NCI-H2081 treated with DMSO at 0.1 percent for 48 hours (cell line): ENCODE measurements around the gene CD27.

Experiments
- DNase-seq: peaks from one replicate; lab custom pipeline; 2025; lab: John Stamatoyannopoulos, UW

The CD27 gene

DNA sequence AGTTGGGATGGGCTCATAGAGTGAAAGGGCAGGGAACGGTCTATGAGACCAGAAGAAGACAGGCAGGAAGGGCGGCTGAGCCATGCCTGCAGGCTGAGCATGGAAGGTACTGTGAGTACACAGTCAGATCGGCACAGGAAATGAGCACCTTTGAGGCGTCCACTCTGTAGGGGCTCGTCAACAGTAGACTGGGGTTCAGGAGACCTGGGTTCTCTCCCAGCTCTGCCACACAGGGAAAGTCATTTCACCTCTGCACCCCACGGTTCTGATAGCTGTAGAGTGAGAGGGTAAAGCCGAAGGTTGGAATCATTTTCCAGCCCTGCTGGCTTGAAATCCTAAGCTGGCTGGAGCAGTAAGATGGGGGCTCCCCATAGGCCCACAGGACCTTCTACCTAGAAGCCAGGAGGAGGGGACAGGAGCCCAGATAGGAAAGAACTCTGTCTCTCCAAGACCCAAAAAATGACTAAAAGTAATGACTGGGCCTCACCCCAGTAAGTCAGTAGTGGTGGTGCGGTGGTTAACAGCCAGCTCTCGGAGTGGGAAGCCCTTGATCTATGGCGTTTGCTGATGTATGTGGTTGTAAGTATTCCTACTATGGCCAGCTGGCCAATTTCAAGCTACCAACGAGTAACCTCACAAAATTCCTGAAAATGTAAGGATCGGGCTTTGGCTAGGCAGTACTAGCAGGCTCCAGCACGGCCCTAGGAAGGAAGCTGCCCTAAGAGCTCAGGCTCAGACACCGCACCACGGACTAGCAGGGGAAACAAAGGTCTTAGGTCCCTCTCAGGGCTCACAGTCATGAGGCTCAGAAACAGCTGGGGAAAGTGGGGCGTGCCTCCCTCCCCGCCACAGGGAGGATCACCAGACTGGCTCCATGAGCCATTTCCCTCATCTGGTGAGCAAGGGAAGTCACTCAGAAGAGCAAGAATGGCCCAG lies 10.3 kb upstream of the CD27 start:
- no peak for DNase-seq

DNA sequence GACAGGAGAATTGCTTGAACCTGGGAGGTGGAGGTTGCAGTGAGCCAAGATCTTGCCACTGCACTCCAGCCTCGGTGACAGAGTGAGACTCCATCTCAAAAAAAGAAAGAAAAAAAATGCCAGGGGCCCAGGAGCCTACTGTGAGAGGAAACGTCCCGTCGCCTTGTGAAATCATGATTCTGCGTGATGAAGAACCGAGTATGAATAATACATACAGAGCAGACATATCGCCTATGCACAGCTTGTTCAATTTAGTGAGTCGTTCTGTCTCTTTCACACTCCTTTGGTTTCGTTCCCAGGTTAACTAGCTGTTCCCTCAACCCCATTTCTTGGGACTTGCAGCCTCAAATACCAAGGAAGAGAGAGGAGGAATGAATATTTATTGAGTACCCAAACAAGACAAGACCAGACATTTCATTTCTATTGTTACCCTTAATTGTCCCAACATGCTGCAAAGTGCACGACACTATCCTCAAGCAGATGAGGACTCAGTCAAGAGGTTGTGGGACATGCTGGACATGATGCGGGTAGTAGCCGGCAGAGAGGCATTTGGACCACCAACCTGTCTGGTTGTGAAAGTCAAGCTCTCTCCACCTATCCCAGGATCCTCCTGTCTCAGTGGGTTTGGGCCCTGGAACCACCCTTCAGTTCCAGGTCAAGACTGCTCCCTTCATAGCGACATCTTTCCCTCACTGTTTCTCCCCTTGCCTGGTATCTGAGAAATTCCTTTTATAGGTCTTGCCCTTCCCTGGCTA lies 8.6 kb upstream of the CD27 start:
- no peak for DNase-seq

DNA sequence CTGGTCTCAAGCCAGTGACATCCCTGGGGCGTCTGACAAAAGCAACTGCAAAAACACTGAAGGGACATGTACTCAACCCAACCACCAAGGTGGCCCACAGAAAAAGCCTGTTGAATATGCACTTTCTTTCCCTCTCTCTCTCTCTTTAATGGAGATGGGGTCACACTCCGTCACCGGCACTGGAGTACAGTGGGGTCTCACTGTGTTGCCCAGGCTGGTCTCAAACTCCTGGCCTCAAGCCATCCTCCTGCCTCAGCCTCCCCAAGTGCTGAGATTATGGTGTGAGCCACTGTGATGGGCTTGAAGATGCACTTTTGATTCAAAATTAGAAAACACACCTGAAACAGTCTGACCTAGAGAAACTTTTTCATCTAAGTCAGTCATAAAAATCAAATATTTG lies 7.2 kb upstream of the CD27 start:
- DNase-seq: no peak

DNA sequence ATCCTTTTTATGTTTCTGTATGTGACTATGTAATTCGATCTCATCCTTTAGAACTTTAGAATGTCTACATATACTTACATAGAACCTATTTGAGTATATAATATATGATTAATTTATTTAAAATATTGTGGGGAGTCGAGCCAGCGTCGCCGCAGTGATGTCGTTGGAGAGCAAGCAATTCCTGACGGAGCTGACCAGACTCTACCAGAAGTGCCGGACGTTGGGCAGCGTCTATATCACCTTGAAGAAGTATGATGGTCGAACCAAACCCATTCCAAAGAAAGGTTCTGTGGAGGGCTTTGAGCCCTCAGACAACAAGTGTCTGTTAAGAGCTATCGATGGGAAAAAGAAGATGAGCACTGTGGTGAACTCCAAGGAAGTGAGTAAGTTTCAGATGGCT lies 6.4 kb upstream of the CD27 start:
- DNase-seq: no peak

DNA sequence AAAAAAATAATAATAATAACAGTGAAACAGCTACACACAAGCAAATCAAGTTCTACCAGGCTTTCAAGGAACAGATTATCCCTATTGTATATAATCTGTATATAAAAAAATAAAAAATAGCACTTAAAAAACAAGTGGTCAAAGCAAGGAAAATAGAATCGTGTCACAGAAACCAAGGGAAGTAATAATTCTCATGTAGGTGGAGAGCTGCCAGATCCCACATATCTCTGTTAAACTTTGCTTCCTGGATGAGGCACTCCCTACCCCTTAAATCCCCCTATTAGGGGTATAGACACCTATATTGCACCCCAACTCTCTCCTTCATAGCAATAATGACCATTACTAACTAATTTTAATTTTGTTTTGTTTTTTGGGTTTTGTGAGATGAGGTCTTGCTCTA lies 4.4 kb upstream of the CD27 start:
- DNase-seq: no peak

DNA sequence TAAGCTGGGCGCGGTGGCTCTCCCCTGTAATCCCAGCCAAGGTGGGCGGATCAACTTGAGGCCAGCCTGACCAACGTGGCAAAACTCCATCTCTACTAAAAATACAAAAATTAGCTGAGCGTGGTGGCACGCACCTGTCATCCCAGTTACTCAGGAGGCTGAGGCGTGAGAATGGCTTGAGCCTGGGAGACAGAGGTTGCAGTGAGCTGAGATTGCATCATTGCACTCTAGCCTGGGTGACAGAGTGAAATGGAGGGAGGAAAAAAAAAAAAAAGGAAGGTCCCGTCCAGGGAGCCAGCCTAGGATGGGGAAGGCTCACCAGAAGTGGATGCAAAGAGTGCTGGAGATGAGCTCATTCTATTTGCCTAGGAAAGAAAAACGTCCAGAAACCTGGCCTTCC lies 1.9 kb upstream of the CD27 start:
- no peak for DNase-seq

DNA sequence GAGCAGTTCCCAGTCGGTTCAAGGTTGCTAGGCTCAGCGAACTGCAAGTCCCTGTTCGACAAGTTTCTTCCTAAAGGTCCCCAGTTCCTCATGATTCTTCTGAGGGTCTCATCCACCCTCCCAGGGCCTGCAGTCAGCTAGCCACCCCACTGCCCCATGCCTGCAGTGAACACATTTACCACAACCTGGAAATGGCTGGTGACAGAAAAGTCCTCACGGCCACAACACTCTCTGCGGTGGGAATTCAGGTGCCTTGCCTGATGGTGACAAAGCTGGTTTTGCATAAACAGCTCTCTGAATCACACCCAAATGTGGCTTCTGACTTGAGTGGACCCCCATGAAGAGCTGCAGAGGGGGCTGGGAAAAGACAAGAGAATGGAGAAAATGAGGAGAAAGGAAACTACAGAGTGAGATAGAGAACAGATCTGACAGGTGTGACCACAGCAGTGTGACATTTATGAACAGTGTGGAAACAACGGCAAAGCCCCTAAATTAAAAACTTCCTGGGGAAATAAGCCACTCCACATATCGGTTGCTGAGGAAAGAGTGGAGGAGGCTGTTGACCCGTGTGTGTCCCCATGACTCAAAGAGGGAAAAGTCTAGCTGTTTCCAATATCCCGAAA lies 1.3 kb upstream of the CD27 start:
- DNase-seq: no peak

DNA sequence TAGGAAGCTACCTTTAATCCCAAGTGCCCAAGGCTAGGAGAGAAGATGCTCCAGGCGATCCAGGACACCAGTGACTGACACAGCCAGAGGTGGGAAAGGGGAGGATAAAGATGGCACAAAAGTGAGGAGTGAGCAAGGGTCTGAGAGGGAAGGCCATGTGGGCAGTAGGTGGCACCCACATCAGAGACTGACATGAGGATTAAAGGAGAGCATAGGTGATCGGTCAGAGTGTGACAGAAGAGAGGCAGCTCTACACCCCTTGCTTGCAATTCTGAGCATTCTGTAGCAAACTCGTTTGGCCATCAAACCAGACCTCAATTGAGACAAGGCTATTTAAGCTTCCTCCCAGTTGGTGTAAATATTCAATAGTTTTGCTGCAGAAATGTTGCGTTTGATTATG lies 724 bp upstream of the CD27 start:
- DNase-seq: no peak

GRCh38 chr12:6450091-6450868 lies 5.5 kb downstream of the CD27 start:
- DNase-seq: no peak

DNA sequence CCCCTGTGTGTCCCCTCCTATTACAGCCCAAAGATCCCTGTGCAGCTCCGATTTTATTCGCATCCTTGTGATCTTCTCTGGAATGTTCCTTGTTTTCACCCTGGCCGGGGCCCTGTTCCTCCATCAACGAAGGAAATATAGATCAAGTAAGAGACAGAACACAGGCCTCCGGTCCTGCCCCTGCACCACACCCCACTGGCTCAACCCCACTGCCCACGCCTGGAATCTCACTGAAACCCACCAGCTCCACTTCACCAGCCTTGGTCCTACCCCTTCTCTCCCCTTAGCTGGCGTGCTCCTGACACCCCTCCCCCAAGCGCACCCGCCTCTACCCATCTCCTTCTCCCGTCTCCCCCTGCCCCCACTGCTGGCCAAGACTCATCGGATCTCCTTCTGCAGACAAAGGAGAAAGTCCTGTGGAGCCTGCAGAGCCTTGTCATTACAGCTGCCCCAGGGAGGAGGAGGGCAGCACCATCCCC lies 6.2 kb downstream of the CD27 start:
- no peak for DNase-seq

DNA sequence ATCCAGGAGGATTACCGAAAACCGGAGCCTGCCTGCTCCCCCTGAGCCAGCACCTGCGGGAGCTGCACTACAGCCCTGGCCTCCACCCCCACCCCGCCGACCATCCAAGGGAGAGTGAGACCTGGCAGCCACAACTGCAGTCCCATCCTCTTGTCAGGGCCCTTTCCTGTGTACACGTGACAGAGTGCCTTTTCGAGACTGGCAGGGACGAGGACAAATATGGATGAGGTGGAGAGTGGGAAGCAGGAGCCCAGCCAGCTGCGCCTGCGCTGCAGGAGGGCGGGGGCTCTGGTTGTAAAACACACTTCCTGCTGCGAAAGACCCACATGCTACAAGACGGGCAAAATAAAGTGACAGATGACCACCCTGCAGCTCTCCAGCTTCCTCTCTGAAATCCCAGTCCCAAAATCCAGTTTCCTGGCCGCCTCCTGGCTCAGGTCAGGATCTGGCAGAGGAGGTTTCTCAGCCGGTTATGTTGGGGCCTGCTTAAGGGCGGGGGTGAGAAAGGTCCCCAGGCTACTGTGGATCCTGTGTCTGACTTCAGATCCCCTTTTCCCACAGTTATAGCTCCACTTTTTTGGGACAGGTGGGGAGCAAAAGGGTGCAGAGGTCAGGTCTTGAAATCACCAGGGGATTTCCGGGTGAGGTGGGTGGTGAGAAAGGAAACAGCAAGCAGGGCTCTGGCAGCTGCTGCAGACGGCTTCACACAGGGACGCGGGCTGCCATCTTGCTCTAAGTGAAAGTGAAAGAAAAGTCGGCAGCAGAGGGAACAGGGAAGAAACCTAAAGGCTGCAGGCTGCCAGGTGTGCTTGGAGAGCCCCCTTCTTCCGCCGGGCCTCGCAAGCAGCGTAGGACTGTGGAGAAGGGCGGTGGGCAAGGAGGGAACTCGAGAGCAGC lies 6.8 kb downstream of the CD27 start, which contains the start of gene TAPBPL:
Gene TAPBPL, plus strand, starts transcription at position 695 of the 897 bp plus-strand sequence. CDS start 207 bp downstream, outside the sequence.
- DNase-seq: peak; percentile 75

DNA sequence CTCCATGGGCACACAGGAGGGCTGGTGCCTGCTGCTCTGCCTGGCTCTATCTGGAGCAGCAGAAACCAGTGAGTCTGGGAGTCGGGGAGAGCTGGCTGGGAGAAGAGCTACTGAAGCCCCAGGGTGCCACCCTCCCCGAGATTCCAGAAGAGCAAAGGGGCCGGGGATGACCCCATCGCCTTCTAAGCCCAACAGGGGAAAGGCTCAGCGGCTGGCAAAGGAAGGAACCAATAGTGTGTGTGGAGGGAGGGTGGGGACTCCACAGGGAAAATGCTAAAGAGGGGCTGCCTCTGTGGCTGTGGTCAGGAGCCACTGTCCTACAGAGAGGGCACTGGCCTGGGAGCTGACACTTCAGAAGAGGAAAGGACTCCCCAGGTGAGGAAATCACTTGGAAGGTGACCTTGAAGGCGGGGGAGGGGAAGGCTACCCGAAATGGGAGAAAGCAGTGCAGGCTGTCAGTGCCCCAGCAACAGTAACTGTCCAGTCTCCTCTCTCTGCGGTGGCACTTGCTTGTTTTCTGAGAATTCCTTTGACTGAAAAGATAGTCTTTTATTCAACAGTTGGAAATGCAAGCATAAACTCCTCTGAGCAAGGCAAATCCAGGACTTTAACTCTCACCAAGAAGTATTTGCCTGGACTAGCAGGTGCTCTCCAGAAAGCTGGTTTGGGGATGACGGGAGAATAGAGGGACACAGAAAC lies 7.6 kb downstream of the CD27 start:
- peak; percentile 1 for DNase-seq

- no peak for DNase-seq
Observed at GRCh38 chr12:6452944-6453630, 8.3 kb downstream of the CD27 start.

- DNase-seq: no peak
Observed at GRCh38 chr12:6457220-6457945, 12.6 kb downstream of the CD27 start.

GRCh38 chr12:6458281-6459003 lies 13.7 kb downstream of the CD27 start:
- no peak for DNase-seq

- no peak for DNase-seq
Observed at GRCh38 chr12:6459004-6459337, 14.2 kb downstream of the CD27 start.

DNA sequence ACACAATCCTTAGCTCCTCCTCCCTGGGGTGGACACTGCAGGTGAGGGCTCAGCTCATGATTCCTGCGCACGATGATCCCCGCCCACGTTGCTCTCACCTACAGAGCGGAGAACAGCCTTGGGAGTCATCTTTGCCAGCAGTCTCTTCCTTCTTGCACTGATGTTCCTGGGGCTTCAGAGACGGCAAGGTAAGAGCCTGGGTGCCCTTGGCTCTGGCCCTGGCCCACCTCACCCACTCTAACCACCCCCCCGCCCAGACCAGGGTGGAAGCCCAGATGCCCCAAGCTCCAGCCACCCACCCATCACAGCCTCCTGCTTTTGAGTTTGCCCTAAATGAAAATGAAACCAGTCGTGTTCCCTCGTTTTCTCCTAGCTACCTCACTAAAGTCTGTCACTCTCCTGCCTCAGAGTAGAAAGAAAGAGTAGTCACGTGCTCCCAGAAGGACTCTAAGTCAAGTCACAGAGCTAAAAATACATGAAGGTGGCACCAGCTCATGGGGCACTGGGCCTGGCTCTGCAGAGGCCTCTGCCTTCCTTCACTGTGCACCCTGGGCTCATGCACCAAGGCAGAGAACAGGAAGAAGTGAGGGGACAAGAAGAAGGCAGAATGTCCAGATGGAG lies 16.1 kb downstream of the CD27 start:
- DNase-seq: no peak
